Measurements from ENCODE around the gene STT3A.
"Not testable (repeated sequence)": the region's sequence is repeated elsewhere in the genome, so short reads cannot be mapped to it uniquely, and the experiment has no call there.

STT3A gene

GRCh38 chr11:125592305-125593113 is at the start of gene STT3A:
Gene STT3A, plus strand, starts transcription at chr11:125592852. Its CDS starts 3,064 bp downstream, at chr11:125595916.
- peak; percentile 100 for DNase-seq

- DNase-seq, result no peak
Measured at GRCh38 chr11:125550780-125551179, 41.9 kb upstream of the STT3A start.

- no peak for DNase-seq
Measured at GRCh38 chr11:125551835-125552342, 40.8 kb upstream of the STT3A start.

- DNase-seq, result no peak
Measured at GRCh38 chr11:125552927-125553326, 39.7 kb upstream of the STT3A start.

GRCh38 chr11:125553357-125553756 is 39.3 kb upstream of the STT3A start:
- no peak for DNase-seq

GRCh38 chr11:125554038-125554437 is 38.6 kb upstream of the STT3A start:
- no peak for DNase-seq

GRCh38 chr11:125559888-125560287 is 32.8 kb upstream of the STT3A start:
- DNase-seq, result no peak

GRCh38 chr11:125561924-125562323 is 30.7 kb upstream of the STT3A start:
- no peak for DNase-seq

GRCh38 chr11:125562430-125562829 is 30.2 kb upstream of the STT3A start:
- no peak for DNase-seq

GRCh38 chr11:125564357-125564756 is 28.3 kb upstream of the STT3A start:
- DNase-seq, result no peak

- DNase-seq, result no peak
Measured at GRCh38 chr11:125566235-125566634, 26.4 kb upstream of the STT3A start.

- peak; percentile 87 for DNase-seq
Measured at GRCh38 chr11:125568970-125569914, 23.4 kb upstream of the STT3A start, which contains the start of gene EI24. Gene EI24, plus strand, starts transcription at chr11:125569477. Its CDS starts 3,051 bp downstream, at chr11:125572528.

- DNase-seq, result no peak
Measured at GRCh38 chr11:125569915-125570621, 22.6 kb upstream of the STT3A start.

- DNase-seq, result no peak
Measured at GRCh38 chr11:125570952-125571351, 21.7 kb upstream of the STT3A start.

- DNase-seq, result no peak
Measured at GRCh38 chr11:125572916-125573315, 19.7 kb upstream of the STT3A start.

GRCh38 chr11:125577181-125577580 is 15.5 kb upstream of the STT3A start:
- not testable (repeated sequence) for DNase-seq

GRCh38 chr11:125578783-125579182 is 13.9 kb upstream of the STT3A start:
- no peak for DNase-seq

GRCh38 chr11:125579811-125580210 is 12.8 kb upstream of the STT3A start:
- DNase-seq, result no peak

GRCh38 chr11:125583496-125583895 is 9.2 kb upstream of the STT3A start:
- DNase-seq, result no peak

- DNase-seq, result no peak
Measured at GRCh38 chr11:125585487-125585886, 7.2 kb upstream of the STT3A start.

- DNase-seq, result no peak
Measured at GRCh38 chr11:125586623-125587022, 6.0 kb upstream of the STT3A start.

- no peak for DNase-seq
Measured at GRCh38 chr11:125587480-125587879, 5.2 kb upstream of the STT3A start.

- DNase-seq, result no peak
Measured at GRCh38 chr11:125588505-125588904, 4.1 kb upstream of the STT3A start.

All from NCI-H1092 (cell line).